ENCODE results near the gene RBFOX2.
"Not testable (repeated sequence)": the region's sequence is repeated elsewhere in the genome, so short reads cannot be mapped to it uniquely, and the experiment has no call there.

Gene RBFOX2

GRCh38 chr22:35754761-35755160 lies 273.9 kb downstream of the RBFOX2 start:
- DNase-seq: no peak

GRCh38 chr22:35752863-35753189 lies 275.8 kb downstream of the RBFOX2 start:
- no peak for DNase-seq

- no peak for DNase-seq
Observed at GRCh38 chr22:35752006-35752862, 276.4 kb downstream of the RBFOX2 start.

GRCh38 chr22:35749808-35750207 lies 278.8 kb downstream of the RBFOX2 start:
- no peak for DNase-seq

GRCh38 chr22:35746946-35747703 lies 281.5 kb downstream of the RBFOX2 start:
- DNase-seq: no peak

GRCh38 chr22:35746248-35746647 lies 282.4 kb downstream of the RBFOX2 start:
- DNase-seq: no peak

GRCh38 chr22:35743326-35743860 lies 285.2 kb downstream of the RBFOX2 start:
- DNase-seq: no peak

GRCh38 chr22:35742342-35743100 lies 286.1 kb downstream of the RBFOX2 start:
- DNase-seq: no peak

- no peak for DNase-seq
Observed at GRCh38 chr22:35740616-35741015, 288.0 kb downstream of the RBFOX2 start.

- no peak for DNase-seq
Observed at GRCh38 chr22:35739931-35740380, 288.7 kb downstream of the RBFOX2 start.

GRCh38 chr22:35739076-35739930 lies 289.3 kb downstream of the RBFOX2 start:
- DNase-seq: no peak

- not testable (repeated sequence) for DNase-seq
Observed at GRCh38 chr22:35737886-35738285, 290.7 kb downstream of the RBFOX2 start.

- DNase-seq: no peak
Observed at GRCh38 chr22:35736701-35737100, 291.9 kb downstream of the RBFOX2 start.

GRCh38 chr22:35736166-35736565 lies 292.5 kb downstream of the RBFOX2 start:
- DNase-seq: no peak

GRCh38 chr22:35735542-35735941 lies 293.1 kb downstream of the RBFOX2 start:
- no peak for DNase-seq

- DNase-seq: no peak
Observed at GRCh38 chr22:35734517-35734827, 294.2 kb downstream of the RBFOX2 start.

- DNase-seq: no peak
Observed at GRCh38 chr22:35733791-35734516, 294.7 kb downstream of the RBFOX2 start.

GRCh38 chr22:35733036-35733435 lies 295.6 kb downstream of the RBFOX2 start:
- no peak for DNase-seq

- no peak for DNase-seq
Observed at GRCh38 chr22:35732116-35732515, 296.5 kb downstream of the RBFOX2 start.

GRCh38 chr22:35731321-35731720 lies 297.3 kb downstream of the RBFOX2 start:
- no peak for DNase-seq

- no peak for DNase-seq
Observed at GRCh38 chr22:35729309-35729698, 299.3 kb downstream of the RBFOX2 start.

All from NCI-H187 treated with DMSO at 0.1 percent for 48 hours (cell line).